GM10847 (cell line): Measurements from ENCODE around the gene LILRB4.

Experiments
- POLR2A ChIP-seq: IDR thresholded peaks from 2 replicates; pipeline ENCODE4 v1.6.1; 2011; ENCODE audit not compliant: insufficient read length; ENCODE audit errors: extremely low read depth

The LILRB4 gene

DNA sequence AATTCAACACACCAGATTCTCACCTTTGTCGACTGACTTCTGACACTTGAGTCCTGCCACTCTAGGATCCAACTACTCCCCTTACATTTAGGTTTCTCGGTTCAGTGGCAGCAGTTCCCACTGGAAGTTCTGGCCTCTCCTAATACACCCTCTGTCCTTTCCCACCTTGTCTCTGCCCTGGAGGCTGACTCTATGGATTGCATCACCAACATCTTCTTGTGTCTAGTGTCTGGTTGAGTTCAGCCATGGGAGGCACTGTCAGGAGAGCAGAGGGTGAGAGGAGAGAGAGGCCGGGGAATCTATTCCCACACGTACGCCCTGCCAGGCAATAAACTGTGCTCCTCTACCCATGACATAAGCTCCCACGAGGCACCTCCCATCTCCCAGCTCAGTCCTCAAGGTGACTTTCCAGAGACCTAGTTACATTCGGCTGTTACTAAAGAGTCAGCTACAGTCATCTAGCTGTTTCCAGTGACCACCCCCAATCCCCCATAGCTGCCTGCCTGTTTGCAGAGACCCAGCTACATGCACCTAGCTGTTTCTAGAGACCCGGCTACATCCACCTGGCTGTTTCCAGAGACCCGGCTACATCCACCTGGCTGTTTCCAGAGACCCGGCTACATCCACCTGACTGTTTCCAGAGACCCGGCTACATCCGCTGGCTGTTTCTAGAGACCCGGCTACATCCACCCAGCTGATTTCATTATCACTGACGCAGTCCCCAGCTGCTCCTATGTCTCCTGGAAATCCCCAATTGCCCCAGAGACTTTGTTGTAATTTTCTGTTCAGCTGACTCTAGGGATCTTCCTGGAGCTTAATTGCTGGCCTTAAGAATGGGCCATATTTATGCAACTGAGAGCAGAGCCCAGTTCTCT is 8.1 kb upstream of the LILRB4 start:
- no peak for TF ChIP-seq POLR2A

DNA sequence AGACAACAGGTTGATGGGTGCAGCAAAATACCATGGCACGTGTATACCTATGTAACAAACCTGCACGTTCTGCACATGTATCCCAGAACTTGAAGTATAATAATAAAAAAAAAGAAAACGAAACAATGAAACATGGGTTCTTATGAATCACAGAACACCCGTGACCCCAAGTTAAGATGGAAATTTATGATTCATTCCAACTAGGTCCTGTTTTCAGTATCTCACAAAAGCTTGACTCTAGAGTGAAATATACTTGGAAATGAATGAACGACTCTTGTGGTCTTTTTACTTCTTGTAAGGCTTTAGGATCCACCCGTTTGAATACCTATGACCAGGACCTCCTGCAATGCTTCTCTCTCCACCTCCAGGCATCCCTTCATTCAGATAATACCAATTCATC is 3.5 kb upstream of the LILRB4 start:
- TF ChIP-seq POLR2A = no peak

DNA sequence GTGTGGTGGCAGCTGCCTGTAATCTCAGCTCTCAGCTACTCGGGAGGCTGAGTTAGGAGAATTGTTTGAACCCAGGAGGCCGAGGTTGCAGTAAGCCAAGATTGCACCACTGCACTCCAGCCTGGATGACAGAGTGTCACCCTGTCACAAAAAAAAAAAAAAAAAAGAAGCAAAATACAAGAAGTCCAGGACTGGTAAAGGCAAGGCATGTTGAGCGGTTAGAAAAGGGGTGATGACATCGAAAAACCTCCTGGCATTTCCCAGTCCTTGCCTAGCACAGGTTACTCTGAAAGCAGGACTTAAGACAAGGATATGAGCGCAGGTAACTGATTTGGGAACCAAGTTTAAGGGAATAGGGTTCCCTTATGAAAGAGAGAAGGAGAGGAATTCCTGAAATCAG is 2.5 kb upstream of the LILRB4 start:
- no peak for TF ChIP-seq POLR2A

- TF ChIP-seq POLR2A = no peak
Observed at GRCh38 chr19:54660964-54661363, 1.8 kb upstream of the LILRB4 start.

- TF ChIP-seq POLR2A = no peak
Observed at GRCh38 chr19:54661846-54662481, 821 bp upstream of the LILRB4 start.

DNA sequence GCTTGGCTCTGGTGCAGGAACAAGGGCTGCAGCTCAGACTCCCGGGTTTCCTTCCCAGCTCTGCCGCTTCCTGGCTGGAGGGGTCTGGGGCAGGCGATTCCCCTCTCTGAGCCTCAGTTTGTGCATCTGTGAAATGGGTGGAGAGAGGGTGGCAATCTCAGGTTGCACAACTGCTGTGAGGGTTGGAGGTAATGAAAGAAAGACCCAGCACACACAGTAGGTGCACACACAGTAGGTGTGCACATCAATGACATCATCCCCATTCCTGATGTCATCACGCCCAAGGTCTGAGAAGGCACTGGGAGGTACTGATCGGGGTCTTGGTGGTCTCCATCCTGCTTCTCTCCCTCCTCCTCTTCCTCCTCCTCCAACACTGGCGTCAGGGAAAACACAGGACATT is 2.7 kb downstream of the LILRB4 start:
- no peak for TF ChIP-seq POLR2A

GRCh38 chr19:54667217-54667616 is 4.4 kb downstream of the LILRB4 start:
- TF ChIP-seq POLR2A = no peak

GRCh38 chr19:54668353-54668752 is 5.6 kb downstream of the LILRB4 start:
- TF ChIP-seq POLR2A = no peak

GRCh38 chr19:54670576-54671357 is 8.0 kb downstream of the LILRB4 start:
- TF ChIP-seq POLR2A = no peak

DNA sequence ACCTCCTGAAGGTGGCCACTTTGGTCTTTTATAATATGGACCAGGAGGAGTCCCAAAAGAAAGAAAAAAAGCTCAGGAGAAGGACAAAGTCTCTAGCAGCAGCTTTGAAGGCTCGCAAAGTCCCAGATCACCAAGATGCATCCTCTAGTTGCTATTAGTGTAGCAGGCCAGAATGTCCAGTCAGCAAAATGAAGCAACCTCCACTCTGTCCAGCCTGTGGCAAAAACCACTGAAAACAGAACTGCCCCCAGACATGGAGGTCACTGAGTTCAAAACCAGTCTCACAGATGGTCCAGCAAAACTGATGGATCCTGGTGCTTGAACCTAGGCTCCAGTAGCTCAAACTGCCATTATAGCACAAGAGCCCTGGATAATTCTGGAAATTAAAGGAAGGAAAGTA is 10.4 kb downstream of the LILRB4 start:
- TF ChIP-seq POLR2A = no peak

DNA sequence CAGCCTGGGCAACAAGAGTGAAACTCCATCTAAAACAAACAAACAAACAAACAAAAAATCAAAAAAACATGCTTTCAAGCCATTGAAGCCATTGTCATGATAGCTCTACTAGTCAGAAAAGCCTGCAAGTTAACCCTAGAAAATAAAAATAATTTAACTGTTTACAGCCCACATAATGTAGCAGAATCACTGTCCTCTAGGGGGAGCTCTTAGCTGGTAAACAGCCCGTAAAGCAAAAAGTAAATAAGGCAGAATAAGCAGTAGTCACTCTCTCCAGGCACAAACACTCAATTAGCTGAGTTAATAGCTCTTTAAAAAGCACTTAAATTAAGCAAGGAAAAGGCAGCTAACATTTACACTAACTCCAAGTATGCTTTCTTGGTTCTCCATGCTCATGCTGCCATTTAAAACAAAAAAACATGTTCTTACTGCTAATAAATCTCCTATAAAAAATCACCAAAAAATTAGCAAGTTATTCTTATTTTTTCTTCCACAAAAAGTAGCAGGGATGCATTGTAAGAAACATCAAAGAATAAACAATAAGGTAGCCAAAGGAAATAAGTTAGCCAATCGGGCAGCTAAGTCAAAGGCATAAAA is 11.3 kb downstream of the LILRB4 start:
- TF ChIP-seq POLR2A = no peak

DNA sequence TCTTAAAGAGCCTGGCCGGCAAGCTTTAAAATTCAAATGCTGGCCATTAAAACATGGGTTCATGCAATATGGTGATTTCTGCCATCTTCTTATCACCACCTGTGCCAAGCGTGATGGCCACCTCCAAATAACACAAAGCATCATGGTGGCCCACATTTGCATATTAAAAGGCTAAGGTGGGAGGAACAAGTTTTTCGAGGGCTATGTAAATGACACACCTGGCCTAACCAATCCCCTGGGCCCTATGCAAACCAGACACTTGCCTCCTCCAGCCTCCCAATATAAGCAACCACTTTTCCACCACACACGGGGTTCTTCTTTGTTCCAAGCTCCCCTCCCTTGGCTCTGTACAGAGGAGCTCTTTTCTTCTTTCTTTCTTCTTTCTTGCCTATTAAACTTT is 14.4 kb downstream of the LILRB4 start:
- no peak for TF ChIP-seq POLR2A

- no peak for TF ChIP-seq POLR2A
Observed at GRCh38 chr19:54682306-54682856, 19.6 kb downstream of the LILRB4 start.

- no peak for TF ChIP-seq POLR2A
Observed at GRCh38 chr19:54684527-54684926, 21.7 kb downstream of the LILRB4 start.
